GM12801 (cell line): ENCODE measurements around the gene CT55.
"Not testable (repeated sequence)": the region's sequence is repeated elsewhere in the genome, so short reads cannot be mapped to it uniquely, and the experiment has no call there.

Source experiments
- TF ChIP-seq, protein P1 (sequence below): IDR thresholded peaks from one replicate; pipeline ENCODE4 v1.5.1; 2011; ENCODE audit warnings: control low read depth; ENCODE audit not compliant: insufficient read length; ENCODE audit errors: extremely low read depth

The CT55 gene

DNA sequence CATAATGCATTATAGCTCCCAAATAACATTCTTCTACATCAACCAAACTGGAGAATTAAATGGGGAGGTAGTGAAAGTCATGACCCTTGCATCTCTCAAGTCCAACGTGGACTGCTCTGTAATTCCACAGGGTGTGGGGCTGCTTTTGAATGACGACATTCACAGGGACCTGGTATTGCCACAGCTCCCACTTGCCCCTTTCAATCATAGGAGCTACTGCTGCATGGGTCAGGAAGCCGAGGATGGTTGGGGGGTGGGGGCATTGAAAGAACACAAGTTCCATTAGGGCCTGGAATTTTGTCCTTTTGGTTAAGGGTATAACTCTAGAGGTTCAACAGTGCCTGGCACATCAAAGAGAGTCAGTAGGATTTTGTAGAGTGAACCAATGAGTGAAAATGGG is 7.4 kb upstream of the CT55 start:
- TF ChIP-seq, protein P1, sequence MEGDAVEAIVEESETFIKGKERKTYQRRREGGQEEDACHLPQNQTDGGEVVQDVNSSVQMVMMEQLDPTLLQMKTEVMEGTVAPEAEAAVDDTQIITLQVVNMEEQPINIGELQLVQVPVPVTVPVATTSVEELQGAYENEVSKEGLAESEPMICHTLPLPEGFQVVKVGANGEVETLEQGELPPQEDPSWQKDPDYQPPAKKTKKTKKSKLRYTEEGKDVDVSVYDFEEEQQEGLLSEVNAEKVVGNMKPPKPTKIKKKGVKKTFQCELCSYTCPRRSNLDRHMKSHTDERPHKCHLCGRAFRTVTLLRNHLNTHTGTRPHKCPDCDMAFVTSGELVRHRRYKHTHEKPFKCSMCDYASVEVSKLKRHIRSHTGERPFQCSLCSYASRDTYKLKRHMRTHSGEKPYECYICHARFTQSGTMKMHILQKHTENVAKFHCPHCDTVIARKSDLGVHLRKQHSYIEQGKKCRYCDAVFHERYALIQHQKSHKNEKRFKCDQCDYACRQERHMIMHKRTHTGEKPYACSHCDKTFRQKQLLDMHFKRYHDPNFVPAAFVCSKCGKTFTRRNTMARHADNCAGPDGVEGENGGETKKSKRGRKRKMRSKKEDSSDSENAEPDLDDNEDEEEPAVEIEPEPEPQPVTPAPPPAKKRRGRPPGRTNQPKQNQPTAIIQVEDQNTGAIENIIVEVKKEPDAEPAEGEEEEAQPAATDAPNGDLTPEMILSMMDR = no peak

DNA sequence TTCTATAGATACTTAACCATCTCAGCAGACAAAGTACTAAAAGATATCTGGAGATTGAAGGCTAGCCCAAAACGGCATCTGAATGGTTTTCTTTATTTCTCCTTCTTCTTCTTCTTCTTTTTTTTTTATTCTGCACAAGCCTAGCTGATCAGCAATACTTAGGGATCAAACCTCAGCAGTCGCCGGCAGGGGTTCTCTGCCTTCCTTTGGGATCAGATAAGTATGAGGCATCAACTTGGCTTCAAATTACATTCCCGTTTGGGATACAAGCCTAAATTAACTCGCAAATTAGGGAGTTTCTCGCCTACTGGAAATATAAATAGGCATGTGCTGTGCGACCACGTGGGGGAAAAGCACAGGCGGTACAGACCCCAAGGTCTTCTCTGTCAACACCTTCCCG is 730 bp downstream of the CT55 start:
- TF ChIP-seq, protein P1 = no peak

DNA sequence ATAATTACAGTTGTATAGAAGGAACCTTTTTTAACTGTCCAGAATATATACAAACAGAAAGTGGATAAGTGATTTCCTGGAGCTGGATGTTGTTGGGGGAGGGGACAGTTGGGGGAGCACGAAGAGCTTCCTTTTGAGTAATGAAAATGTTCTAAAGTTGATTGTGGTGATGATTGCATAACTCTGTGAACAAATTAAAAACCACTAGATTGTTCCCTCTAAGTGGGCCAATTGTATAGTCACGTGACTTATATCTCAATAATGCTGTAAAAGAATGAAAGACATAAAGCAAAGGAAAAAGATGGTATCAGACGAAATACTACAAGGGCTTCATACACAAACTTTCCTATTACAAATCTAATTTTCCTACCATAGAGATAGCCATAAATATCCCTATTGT is 2.7 kb downstream of the CT55 start:
- TF ChIP-seq, protein P1 = no peak

DNA sequence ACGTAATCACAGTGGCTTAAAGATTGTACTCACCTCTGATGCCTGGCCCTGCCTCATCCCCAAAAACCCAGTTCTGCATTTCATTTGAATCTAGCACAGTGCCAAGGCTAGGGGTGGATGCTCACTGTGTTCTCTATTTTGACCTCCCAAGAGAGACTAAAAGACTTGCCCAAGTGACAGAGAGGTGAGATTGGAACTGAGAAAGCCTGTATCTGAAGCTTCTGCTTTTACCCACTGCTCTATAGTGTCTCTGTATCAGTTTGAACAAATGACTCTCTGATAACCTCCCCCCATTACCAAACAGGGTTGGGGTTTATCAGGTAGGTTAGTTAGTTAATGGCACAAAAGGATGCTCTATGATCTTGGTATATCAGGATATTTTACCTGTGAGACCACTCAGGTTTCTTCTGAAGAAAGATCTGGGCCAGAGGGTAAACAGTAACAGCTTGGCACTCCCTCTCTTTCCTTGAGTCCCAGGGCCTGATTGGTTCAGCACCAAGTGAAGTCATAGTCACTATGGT is 51.1 kb downstream of the CT55 start, which contains the start of gene ETDB:
TSS of gene ETDB (minus strand) at position 471 of the 521 bp plus-strand sequence. CDS start 1,265 bp downstream, outside the sequence.
- TF ChIP-seq, protein P1 = not testable (repeated sequence)

DNA sequence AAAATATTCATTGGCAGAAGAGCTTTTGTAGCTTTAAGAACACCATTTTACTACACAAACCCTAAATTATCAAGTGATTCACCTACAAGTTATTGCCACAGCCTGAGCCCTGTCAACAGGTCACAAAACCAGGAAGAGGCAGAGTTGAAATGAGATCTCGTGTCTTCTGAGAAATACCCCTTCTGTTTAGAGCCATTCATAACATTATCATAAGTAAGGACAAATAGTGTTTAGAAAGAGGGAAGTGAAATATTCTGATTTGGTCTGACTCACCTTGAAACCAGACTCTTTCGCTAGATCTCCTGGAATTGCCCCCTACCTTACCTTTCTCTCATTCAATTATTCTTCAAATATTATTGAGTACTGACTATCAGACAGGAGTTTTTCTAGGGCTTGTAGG is 56.8 kb downstream of the CT55 start:
- TF ChIP-seq, protein P1 = no peak

DNA sequence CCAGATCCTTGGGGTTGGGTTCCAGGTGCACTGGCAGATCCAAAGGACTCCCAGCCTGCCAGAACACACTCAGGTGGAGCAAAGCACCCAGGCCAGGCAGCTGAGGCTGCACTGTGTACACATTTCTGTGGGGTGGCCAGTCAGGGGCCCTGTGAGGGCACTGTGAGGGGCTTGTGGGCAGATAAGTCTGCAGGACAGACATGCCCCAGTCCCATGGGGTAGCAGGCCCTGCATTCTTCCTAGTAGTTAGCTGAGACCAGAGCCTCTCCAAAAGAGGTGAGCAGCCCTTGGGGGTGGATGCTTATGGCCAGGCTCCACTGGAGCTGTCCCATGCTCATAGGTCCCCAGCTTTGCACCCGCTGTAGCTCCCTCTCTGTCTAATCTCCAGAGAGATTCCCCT is 58.5 kb downstream of the CT55 start:
- TF ChIP-seq, protein P1 = no peak

DNA sequence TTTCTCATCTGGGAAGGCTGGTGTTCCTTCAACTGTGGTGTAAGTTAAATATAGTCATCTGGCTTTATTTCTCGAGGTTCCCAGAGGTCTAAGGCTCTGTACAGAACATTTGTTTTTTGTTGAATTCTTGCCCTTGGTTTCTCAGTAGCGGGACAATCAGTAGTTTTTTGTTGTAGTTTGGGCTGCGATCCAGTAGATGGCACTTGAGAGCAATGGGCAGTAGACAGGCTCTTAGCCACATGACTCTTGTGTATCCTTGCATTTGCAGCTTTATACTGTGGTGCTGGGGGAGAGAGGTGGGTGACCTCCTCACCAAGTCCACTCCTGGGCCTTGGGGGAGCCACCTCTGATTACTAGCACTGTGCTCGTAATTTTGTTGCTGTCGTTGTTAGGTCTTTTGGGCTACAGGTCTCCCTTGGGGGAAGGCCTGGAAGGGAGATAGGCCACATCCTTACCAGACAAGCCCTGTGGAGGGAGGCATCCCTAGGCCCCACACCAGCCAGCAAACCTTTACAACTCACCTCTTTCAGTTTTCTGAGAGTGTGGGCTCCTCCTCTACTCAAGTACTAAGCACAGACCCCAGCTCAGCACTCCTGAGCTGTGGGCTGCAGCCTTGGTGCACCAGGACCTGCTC is 59.0 kb downstream of the CT55 start:
- TF ChIP-seq, protein P1 = no peak

DNA sequence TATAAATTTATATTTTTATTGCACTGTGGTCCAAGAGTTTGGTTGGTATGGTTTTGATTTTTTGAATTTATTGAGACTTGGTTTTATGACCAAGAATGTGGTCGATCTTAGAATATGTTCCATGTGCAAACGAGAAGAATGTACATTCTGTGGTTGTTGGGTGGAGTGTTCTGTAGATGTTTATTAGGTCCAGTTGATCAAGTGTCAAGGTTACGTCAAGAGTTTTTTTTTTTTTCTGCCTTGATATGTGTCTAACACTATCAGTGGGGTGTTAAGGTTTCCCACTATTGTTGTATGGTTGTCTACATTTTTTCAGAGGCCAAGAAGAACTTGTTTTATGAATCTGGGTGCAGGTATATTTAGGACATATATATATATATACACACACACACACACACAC is 61.6 kb downstream of the CT55 start:
- TF ChIP-seq, protein P1 = no peak
